HEK293T (cell line): ENCODE measurements around the gene PCBP4.

ENCODE experiments used
- ARNT ChIP-seq: fragments of 450-650 bp; IDR thresholded peaks from 2 replicates; pipeline ENCODE4 v1.6.1; 2017; ENCODE audit warnings: mild to moderate bottlenecking
- BHLHE40 ChIP-seq: fragments of 450-650 bp; IDR thresholded peaks from 2 replicates; pipeline ENCODE4 v1.6.1; 2016; ENCODE audit warnings: mild to moderate bottlenecking, moderate library complexity, borderline replicate concordance
- ELF4 ChIP-seq: fragments of 450-650 bp; IDR thresholded peaks from 2 replicates; pipeline ENCODE4 v1.6.1; 2017; ENCODE audit warnings: antibody characterized with exemption
- FOXA1 ChIP-seq: fragments of 450-650 bp; IDR thresholded peaks from 2 replicates; pipeline ENCODE4 v1.6.1; 2016; ENCODE audit warnings: mild to moderate bottlenecking
- FOXK2 ChIP-seq: fragments of 450-650 bp; IDR thresholded peaks from 2 replicates; pipeline ENCODE4 v1.6.1; 2016; ENCODE audit warnings: mild to moderate bottlenecking
- FOXM1 ChIP-seq: fragments of 450-650 bp; IDR thresholded peaks from 2 replicates; pipeline ENCODE4 v1.6.1; 2017; ENCODE audit warnings: mild to moderate bottlenecking, borderline replicate concordance
- HDGF ChIP-seq: fragments of 450-650 bp; IDR thresholded peaks from 2 replicates; pipeline ENCODE4 v1.6.1; 2017; ENCODE audit warnings: antibody characterized with exemption, borderline replicate concordance
- LEF1 ChIP-seq: fragments of 450-650 bp; IDR thresholded peaks from 2 replicates; pipeline ENCODE4 v1.6.1; 2017; ENCODE audit warnings: mild to moderate bottlenecking, borderline replicate concordance
- SP1 ChIP-seq: fragments of 450-650 bp; IDR thresholded peaks from 2 replicates; pipeline ENCODE4 v1.6.1; 2017
- SUZ12 ChIP-seq: fragments of 450-650 bp; IDR thresholded peaks from 2 replicates; pipeline ENCODE4 v1.6.1; 2016; ENCODE audit warnings: mild to moderate bottlenecking
- TARDBP ChIP-seq: fragments of 450-650 bp; IDR thresholded peaks from 2 replicates; pipeline ENCODE4 v1.6.1; 2016
- ZNF384 ChIP-seq: fragments of 450-650 bp; IDR thresholded peaks from 2 replicates; pipeline ENCODE4 v1.6.1; 2016
- TF ChIP-seq, protein P1 (sequence below): fragments of 450-650 bp; IDR thresholded peaks from 2 replicates; pipeline ENCODE4 v1.6.1; 2016

DNA sequence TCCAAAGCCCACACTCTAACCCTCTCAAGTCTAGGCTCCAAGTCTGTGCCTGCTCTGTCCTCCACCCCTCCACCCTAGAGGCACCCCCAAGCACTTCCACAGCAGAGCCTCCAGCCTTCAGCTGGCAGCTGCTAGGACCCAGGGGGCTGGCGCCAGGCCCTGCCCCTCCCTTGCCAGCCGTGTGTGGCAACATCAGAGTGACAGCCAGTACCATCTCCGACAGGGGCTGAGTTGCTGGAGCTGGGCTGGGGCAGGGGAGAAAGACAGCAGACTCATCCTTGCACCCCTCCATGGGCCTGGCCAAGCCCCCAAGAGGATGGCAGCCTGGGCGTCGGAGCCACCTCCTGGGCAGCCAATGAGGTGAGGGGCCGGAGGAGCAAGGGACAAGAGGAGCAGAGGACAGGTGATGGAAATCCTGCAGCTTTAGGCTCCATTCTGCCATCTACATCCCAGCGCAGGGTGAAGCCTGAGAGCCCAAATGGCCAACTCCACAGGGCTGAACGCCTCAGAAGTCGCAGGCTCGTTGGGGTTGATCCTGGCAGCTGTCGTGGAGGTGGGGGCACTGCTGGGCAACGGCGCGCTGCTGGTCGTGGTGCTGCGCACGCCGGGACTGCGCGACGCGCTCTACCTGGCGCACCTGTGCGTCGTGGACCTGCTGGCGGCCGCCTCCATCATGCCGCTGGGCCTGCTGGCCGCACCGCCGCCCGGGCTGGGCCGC is 11.9 kb downstream of the PCBP4 start, which contains the start of gene GPR62:
- no peak for TF ChIP-seq BHLHE40
- no peak for TF ChIP-seq ELF4
- TF ChIP-seq, protein P1, sequence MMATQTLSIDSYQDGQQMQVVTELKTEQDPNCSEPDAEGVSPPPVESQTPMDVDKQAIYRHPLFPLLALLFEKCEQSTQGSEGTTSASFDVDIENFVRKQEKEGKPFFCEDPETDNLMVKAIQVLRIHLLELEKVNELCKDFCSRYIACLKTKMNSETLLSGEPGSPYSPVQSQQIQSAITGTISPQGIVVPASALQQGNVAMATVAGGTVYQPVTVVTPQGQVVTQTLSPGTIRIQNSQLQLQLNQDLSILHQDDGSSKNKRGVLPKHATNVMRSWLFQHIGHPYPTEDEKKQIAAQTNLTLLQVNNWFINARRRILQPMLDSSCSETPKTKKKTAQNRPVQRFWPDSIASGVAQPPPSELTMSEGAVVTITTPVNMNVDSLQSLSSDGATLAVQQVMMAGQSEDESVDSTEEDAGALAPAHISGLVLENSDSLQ: no peak
- no peak for TF ChIP-seq HDGF
- no peak for TF ChIP-seq LEF1
- TF ChIP-seq SP1: no peak
- TF ChIP-seq TARDBP: no peak
- no peak for TF ChIP-seq FOXM1
- TF ChIP-seq FOXK2: no peak
- no peak for TF ChIP-seq ARNT
- TF ChIP-seq FOXA1: no peak
- no peak for TF ChIP-seq ZNF384
- TF ChIP-seq SUZ12: no peak
